Smooth muscle cell of the coronary artery (primary cell): Measurements from ENCODE around the gene WDR70. TPM values are rescaled to one million over a fixed set of nuclear protein-coding genes. Genes with fewer than 3 reads are reported as not detected.

Source experiments
- total RNA-seq: library from RNA; depleted of rRNA; stranded (reverse); fragments of >200 nt; gene quantifications from 2 replicates; pipeline ENCODE4 v1.2.3, GENCODE V29; 2014; ENCODE audit warnings: low replicate concordance

Gene WDR70
- 25.9 and 26.9 TPM in 2 replicates for total RNA-seq

DNA sequence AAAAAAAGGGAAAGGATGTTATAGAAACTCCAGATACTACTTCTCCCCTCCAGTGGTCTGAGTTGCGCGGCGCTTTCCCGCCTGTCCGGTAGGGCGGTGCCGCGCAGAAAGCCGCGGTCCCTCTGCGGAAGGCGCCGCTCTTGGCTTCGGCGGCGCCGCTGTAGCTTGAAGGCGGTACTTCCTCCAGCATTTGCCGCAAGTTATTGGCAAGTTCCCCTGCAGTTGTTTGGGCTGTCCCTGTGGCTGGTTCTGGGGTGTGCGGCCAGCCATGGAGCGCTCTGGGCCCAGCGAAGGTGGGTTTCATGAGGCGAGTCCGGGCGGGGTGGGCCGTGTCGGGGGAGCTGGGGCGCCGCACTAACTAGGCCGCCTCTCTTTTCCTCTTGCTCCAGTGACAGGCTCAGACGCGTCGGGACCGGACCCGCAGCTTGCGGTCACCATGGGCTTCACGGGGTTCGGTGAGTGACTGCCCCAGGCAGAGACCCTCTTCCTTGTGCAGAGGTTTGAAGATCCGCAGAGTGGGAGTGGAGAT, at the start of gene WDR70:
Gene WDR70 (plus strand): TSS at position 219 of the 529 bp plus-strand sequence. CDS start 50 bp downstream, at position 269.

DNA sequence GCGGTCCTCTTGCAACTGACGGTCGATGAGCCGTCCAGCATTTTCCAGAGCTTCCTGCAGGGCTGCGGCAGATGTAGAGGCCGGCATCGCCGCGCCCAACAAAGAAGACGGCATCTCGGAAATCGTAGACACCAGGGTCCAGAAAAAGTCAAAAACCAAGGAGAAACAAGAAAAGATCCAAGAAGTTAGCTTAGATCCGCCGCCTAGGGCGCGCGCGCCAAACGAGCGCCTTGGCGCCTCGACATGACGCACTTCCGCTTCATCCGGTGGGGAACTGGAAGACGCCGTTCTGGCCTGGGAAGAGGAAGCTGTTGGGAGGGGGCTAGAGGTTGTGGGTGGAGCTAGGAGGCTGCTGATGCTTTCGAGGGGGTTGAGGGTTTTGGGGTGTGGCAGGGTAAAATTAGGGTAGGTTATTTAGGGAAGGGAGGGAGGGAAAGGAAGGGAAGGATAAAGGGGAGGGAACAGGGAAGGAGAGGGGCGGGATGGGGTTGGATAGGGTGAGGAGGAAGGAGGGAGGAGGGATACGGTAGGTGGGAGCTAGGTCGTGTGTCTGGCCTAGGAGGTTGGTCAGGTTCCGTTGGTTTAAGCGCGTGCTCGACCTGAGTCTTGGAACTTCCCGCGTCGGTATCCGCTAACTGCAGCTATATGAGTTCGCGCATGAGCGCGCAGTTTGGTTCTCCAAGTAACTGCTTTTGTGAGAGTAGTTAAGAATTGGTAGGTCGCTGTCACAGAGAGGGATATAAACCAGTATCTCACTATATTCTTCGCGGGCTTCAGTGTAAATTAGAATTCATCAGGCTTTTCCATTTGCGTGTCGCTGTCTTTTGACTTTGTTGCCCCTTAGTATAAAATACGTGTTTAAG, 8.0 kb upstream of the WDR70 start, which contains the start of gene NUP155:
Gene NUP155 (minus strand): TSS at position 243 of the 863 bp plus-strand sequence. CDS start 129 bp downstream, at position 114.

Other genes starting within 250 kb of the WDR70 start
- 9.9 and 12.4 TPM in 2 replicates for gene CPLANE1, start 129.9 kb upstream of the WDR70 start, total RNA-seq
- gene NUP155, start 8.2 kb upstream of the WDR70 start, total RNA-seq = 14.3 and 23.0 TPM in 2 replicates